SU-DHL-6 (cell line): Measurements from ENCODE around the gene UNC5C.

Source experiments
- EZH2phosphoT487 ChIP-seq: fragments of 200-600 bp; sonication (generic), shearing (Covaris generic); conservative IDR thresholded peaks from 2 replicates; pipeline ENCODE4 v1.6.1; 2018; ENCODE audit warnings: mild to moderate bottlenecking, antibody characterized with exemption, low read length, moderate library complexity, mixed read lengths
- TF ChIP-seq, protein P1 (sequence below): fragments of 200-600 bp; sonication (generic); IDR thresholded peaks from one replicate; pipeline ENCODE4 v1.5.1; 2017; ENCODE audit warnings: antibody characterized with exemption, mild to moderate bottlenecking, low read length, moderate library complexity; ENCODE audit not compliant: insufficient read depth, poor library complexity, severe bottlenecking

DNA sequence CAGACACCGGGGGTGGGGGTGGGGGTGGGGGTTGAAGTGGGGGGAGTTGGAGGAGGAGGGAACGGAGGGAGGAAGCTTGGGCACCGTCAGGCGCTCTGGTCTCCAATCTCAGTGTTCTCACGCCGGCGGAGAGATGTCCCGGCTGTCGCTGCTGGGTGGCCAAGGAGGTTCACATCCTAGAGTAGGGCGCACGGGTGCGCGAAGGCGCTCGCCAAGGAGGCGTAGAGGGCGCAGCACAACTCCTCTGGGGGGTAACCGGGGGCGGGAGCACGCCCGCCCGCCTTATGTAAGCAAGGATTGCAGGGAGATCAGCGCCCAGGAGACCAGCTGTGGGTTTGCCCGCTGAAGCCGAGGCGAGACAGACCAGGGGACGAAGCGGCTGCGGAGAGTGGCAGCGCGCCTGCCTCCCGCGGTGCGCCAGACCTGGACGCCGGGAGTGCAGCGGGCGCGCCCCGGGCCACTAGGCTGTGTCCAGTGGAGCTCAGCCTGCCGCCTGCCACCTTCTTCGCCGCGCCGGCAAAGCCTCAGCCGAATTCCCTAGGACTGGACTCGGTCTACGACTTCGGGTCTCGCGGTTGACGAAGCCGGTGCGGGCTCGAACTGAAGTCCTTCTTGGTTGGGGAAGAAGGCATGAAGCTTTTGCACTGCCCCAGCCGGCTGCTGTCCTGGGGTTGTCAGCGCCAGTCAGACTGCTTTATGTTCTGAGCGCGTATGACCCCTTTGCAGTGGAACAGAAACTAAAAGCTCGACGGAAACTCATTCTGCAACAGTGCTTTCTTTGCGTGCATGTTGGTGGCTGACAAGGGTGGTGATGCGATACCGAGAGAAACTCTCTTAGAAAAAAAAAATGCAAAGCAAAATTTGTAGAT is 707 bp upstream of the UNC5C start:
- TF ChIP-seq, protein P1, sequence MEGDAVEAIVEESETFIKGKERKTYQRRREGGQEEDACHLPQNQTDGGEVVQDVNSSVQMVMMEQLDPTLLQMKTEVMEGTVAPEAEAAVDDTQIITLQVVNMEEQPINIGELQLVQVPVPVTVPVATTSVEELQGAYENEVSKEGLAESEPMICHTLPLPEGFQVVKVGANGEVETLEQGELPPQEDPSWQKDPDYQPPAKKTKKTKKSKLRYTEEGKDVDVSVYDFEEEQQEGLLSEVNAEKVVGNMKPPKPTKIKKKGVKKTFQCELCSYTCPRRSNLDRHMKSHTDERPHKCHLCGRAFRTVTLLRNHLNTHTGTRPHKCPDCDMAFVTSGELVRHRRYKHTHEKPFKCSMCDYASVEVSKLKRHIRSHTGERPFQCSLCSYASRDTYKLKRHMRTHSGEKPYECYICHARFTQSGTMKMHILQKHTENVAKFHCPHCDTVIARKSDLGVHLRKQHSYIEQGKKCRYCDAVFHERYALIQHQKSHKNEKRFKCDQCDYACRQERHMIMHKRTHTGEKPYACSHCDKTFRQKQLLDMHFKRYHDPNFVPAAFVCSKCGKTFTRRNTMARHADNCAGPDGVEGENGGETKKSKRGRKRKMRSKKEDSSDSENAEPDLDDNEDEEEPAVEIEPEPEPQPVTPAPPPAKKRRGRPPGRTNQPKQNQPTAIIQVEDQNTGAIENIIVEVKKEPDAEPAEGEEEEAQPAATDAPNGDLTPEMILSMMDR = no peak
- TF ChIP-seq EZH2phosphoT487 = no peak
